WTC11 (cell line): Measurements from ENCODE around the gene SH3GL1.

Experiments used
- TF ChIP-seq, protein P1 (sequence below): fragments of 200-600 bp; IDR thresholded peaks from 2 replicates; pipeline ENCODE4 v1.8.0; 2022; ENCODE audit warnings: antibody characterized with exemption
- TF ChIP-seq, protein P2 (sequence below): sonication (generic); formaldehyde crosslinking; IDR thresholded peaks from 2 replicates; pipeline ENCODE4 v1.8.0; 2022; ENCODE audit warnings: mild to moderate bottlenecking, missing genetic modification reagents
- TF ChIP-seq, protein P3 (sequence below): sonication (generic); formaldehyde crosslinking; IDR thresholded peaks from 2 replicates; pipeline ENCODE4 v1.8.0; 2022; ENCODE audit warnings: mild to moderate bottlenecking, missing genetic modification reagents
- TF ChIP-seq, protein P4 (sequence below): sonication (generic); formaldehyde crosslinking; IDR thresholded peaks from 2 replicates; pipeline ENCODE4 v1.8.1; 2023; ENCODE audit warnings: mild to moderate bottlenecking, missing genetic modification reagents
- TF ChIP-seq, protein P5 (sequence below): sonication (generic); formaldehyde crosslinking; conservative IDR thresholded peaks from 2 replicates; pipeline ENCODE4 v1.8.1; 2023; ENCODE audit warnings: mild to moderate bottlenecking, low read depth, missing genetic modification reagents, moderate library complexity

DNA sequence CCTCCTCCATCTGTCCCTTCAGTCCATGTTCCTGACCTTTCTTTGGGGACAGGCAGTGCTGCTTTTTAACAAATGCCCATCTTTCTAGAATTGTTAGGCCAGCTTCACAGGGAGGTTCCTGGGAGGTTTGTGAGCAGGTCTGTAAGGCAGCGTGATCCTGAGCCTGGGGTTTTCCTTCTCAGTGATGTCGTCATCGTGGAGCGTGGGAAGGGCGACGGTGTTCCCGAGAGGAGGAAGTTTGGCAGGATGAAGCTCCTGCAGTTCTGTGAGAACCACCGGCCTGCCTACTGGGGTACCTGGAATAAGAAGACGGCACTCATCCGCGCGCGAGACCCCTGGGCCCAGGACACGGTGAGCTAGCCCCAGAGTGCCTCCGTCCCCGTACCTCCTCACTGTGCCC, 28.9 kb upstream of the SH3GL1 start:
- TF ChIP-seq, protein P1, sequence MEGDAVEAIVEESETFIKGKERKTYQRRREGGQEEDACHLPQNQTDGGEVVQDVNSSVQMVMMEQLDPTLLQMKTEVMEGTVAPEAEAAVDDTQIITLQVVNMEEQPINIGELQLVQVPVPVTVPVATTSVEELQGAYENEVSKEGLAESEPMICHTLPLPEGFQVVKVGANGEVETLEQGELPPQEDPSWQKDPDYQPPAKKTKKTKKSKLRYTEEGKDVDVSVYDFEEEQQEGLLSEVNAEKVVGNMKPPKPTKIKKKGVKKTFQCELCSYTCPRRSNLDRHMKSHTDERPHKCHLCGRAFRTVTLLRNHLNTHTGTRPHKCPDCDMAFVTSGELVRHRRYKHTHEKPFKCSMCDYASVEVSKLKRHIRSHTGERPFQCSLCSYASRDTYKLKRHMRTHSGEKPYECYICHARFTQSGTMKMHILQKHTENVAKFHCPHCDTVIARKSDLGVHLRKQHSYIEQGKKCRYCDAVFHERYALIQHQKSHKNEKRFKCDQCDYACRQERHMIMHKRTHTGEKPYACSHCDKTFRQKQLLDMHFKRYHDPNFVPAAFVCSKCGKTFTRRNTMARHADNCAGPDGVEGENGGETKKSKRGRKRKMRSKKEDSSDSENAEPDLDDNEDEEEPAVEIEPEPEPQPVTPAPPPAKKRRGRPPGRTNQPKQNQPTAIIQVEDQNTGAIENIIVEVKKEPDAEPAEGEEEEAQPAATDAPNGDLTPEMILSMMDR, result no peak
- TF ChIP-seq, protein P2, sequence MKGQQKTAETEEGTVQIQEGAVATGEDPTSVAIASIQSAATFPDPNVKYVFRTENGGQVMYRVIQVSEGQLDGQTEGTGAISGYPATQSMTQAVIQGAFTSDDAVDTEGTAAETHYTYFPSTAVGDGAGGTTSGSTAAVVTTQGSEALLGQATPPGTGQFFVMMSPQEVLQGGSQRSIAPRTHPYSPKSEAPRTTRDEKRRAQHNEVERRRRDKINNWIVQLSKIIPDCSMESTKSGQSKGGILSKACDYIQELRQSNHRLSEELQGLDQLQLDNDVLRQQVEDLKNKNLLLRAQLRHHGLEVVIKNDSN (CRISPR knock-in tag), result no peak
- TF ChIP-seq, protein P3, sequence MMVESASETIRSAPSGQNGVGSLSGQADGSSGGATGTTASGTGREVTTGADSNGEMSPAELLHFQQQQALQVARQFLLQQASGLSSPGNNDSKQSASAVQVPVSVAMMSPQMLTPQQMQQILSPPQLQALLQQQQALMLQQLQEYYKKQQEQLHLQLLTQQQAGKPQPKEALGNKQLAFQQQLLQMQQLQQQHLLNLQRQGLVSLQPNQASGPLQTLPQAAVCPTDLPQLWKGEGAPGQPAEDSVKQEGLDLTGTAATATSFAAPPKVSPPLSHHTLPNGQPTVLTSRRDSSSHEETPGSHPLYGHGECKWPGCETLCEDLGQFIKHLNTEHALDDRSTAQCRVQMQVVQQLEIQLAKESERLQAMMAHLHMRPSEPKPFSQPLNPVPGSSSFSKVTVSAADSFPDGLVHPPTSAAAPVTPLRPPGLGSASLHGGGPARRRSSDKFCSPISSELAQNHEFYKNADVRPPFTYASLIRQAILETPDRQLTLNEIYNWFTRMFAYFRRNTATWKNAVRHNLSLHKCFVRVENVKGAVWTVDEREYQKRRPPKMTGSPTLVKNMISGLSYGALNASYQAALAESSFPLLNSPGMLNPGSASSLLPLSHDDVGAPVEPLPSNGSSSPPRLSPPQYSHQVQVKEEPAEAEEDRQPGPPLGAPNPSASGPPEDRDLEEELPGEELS, result no peak
- TF ChIP-seq, protein P4, sequence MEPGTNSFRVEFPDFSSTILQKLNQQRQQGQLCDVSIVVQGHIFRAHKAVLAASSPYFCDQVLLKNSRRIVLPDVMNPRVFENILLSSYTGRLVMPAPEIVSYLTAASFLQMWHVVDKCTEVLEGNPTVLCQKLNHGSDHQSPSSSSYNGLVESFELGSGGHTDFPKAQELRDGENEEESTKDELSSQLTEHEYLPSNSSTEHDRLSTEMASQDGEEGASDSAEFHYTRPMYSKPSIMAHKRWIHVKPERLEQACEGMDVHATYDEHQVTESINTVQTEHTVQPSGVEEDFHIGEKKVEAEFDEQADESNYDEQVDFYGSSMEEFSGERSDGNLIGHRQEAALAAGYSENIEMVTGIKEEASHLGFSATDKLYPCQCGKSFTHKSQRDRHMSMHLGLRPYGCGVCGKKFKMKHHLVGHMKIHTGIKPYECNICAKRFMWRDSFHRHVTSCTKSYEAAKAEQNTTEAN, result no peak
- TF ChIP-seq, protein P5, sequence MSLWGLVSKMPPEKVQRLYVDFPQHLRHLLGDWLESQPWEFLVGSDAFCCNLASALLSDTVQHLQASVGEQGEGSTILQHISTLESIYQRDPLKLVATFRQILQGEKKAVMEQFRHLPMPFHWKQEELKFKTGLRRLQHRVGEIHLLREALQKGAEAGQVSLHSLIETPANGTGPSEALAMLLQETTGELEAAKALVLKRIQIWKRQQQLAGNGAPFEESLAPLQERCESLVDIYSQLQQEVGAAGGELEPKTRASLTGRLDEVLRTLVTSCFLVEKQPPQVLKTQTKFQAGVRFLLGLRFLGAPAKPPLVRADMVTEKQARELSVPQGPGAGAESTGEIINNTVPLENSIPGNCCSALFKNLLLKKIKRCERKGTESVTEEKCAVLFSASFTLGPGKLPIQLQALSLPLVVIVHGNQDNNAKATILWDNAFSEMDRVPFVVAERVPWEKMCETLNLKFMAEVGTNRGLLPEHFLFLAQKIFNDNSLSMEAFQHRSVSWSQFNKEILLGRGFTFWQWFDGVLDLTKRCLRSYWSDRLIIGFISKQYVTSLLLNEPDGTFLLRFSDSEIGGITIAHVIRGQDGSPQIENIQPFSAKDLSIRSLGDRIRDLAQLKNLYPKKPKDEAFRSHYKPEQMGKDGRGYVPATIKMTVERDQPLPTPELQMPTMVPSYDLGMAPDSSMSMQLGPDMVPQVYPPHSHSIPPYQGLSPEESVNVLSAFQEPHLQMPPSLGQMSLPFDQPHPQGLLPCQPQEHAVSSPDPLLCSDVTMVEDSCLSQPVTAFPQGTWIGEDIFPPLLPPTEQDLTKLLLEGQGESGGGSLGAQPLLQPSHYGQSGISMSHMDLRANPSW (CRISPR knock-in tag), result no peak
